GM12864 (cell line): Measurements from ENCODE around the gene WDR90.
A peak's percentile ranks its signal among the peaks of the same experiment; 100 is the strongest.

Source experiments
- DNase-seq: peaks from one replicate; pipeline ENCODE4 v3.0.0-alpha.2; 2011; ENCODE audit warnings: low read depth
- H3K4me3 ChIP-seq: 2 replicates; pipeline ENCODE4 v1.5.1; 2011; ENCODE audit warnings: mild to moderate bottlenecking, low read depth, low read length, control low read depth
- CTCF ChIP-seq: IDR thresholded peaks from 2 replicates; pipeline ENCODE4 v1.5.1; 2011; ENCODE audit warnings: low read depth, mild to moderate bottlenecking, moderate library complexity, low read length, control low read depth, inconsistent platforms; ENCODE audit errors: missing control alignments

The WDR90 gene

DNA sequence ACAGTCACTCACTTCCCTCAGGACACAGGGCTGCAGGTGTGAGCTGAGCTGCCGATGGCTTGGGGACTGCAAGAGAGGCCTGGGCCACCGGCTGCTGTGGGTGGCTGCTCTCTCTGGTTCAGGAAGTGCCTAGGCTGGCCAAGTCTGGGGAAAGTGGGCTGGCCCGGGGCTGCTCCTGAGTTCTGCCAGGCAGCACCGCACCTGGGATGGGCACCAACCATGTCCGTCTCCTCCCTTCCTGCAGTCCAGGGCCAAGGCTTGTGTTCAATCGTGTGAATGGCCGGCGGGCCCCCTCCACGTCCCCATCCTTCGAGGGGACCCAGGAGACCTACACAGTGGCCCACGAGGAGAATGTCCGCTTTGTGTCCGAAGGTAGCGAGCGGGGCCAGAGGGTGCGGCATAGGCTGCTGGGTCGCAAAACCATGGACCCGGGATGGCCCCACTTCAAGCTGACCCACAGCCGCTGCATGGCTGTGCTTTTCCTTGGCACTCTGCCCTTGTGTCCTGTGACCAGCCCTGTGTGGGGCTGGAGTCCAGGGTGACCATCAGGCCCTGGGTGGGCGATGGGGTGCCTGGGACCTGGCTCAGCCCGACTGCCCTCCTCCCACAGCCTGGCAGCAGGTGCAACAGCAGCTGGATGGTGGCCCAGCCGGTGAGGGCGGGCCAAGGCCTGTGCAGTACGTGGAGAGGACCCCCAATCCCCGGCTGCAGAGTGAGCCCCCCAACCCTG is 1.8 kb upstream of the WDR90 start:
- no peak for TF ChIP-seq CTCF
- H3K4me3 ChIP-seq, result peak overlapping the region; percentile 86
- DNase-seq, result no peak

- H3K4me3 ChIP-seq, result peak overlapping the region; percentile 86
- no peak for DNase-seq
- peak; percentile 75 for TF ChIP-seq CTCF
Observed at GRCh38 chr16:648071-648780, 939 bp upstream of the WDR90 start.

GRCh38 chr16:649631-650030 is 466 bp downstream of the WDR90 start:
- H3K4me3 ChIP-seq, result peak overlapping the region; percentile 86
- no peak for TF ChIP-seq CTCF
- no peak for DNase-seq

DNA sequence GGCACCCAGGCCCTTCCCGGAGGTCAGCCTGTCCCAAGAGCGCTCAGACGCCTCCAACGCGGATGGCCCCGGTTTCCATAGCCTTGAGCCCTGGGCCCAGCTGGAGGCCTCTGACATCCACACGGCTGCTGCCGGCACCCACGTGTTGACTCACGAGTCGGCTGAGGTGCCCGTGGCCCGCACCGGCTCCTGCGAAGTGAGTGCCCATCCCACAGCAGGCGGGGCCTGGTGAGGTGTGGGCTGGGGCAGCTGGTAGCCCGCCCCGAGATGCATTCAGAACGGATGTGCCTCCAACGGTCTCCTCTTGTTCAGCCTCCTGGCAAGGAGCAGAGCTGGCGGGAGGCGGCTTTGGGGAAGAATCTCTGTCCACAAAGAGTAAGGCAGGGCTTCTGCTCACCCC is 2.7 kb downstream of the WDR90 start:
- no peak overlapping the region for H3K4me3 ChIP-seq
- TF ChIP-seq CTCF, result no peak
- no peak for DNase-seq

DNA sequence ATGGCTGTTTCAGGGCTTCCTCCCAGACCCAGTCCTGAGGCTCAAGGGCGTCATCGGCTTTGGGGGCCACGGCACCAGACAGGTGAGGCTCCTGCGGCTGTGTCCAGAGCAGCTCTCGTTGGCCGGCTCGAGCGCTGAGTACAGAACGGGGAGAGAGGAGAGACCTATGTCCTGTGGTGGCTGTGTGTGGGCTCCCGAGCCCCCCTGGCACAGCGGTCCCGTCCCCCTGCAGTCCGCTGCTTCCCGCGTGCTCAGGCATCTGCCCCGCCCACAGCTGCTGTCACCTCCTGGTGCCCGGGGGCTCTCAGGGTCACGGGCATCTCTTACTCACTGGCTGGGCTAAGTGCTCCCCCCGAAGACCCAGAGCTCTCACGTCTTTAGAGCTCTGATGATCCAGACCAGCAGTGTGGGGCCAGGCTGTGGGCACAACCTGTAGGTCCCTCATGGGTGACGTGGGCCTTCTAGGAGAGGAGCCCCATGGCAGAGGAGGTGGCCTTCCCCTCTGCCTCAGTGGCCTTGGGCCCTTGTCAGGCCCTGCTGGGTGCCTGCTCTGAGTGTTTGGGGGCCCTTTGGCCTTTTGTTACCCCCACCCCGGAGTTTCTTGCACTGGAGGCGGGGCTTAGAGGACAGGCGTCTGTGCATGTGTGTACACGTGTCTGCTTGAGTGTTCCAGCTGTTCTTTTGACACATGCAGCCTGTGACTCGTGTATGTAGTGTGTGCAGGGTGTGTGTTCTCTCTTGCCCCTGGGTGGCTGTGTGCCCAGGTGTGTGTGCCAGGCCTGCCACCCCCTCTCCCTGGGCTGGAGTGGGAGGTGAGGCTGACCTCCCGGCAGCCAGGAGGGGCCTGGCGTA is 3.5 kb downstream of the WDR90 start:
- H3K4me3 ChIP-seq, result no peak overlapping the region
- no peak for TF ChIP-seq CTCF
- DNase-seq, result no peak

DNA sequence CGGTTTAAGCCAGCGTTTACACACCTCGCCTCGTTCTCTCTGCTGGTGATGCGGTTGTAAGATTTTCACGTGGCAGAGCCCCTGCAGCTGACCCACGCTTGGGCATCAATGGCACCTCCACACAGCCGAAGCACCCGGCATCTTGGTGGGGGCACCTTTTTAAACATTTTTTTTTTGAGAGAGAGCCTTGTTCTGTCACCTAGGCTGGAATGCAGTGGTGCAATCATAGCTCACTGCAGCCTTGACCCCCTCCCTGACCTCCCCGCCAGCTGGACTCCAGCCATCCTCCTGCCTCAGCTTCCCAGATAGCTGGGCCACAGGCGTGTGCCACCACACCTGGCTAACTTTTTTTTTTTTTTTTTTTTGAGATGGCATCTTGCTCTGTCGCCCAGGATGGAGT is 4.9 kb downstream of the WDR90 start:
- no peak overlapping the region for H3K4me3 ChIP-seq
- no peak for TF ChIP-seq CTCF

More for the DNA sequence above, 4.9 kb downstream of the WDR90 start:
- DNase-seq, result no peak
